Sciatic nerve (tissue), 2 donors: Measurements from ENCODE around the gene TPST2. TPM values are rescaled to one million over a fixed set of nuclear protein-coding genes. Genes with fewer than 3 reads are reported as not detected.

Source experiments
- ATAC-seq: fragments of 200-7000 bp; cut with Tn5 transposase; one replicate; pipeline ENCODE4 v1.9.1; 2020; ENCODE audit warnings: mild to moderate bottlenecking, moderate library complexity
- DNase-seq: peaks from one replicate; pipeline ENCODE4 v3.0.0-alpha.2; 2020; ENCODE audit warnings: low spot score
- intact Hi-C: fragments of 100-400 bp; cut with DNase I; formaldehyde crosslinking; loops from one replicate; pipeline ENCODE4 v1.14.2; 2022
- total RNA-seq: library from RNA; stranded (reverse); fragmentation: NEBNext Ultra II Directional; extraction: Animal tissue kit (Norgen Biotek cat#: 25700); gene quantifications from one replicate; pipeline ENCODE4 v1.2.1, GENCODE V29; 2021
- donor health status: DM: no; HTN: no; CAD: no.
- donor health status: DM: no; HTN: no; CAD: no.

TPST2 gene
- total RNA-seq, 1 donor from 2014 or later: 26.6 TPM

DNA sequence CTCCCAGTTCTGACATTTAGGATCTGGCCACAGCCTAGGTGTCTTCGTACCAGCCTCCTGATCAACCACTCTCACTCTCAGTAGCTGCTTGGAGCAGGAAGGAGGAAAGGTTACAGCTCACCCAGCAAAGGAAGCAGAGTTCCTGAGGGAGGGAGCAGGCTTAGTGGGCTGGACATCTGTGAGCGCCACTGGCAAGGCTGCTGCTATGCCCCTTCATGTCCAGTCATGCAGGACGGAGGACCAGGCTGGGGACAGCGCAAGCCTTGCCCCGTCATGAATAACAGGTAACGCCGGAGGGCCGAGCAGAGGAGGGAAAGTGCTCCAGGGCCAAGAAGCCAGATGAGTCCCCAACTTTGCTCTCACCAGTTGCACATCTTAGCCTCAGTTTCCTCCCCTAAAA, 25.8 kb downstream of the TPST2 start:
- DNase-seq: no peak
- intact Hi-C loops: no loop called here
- ATAC-seq: no peak

DNA sequence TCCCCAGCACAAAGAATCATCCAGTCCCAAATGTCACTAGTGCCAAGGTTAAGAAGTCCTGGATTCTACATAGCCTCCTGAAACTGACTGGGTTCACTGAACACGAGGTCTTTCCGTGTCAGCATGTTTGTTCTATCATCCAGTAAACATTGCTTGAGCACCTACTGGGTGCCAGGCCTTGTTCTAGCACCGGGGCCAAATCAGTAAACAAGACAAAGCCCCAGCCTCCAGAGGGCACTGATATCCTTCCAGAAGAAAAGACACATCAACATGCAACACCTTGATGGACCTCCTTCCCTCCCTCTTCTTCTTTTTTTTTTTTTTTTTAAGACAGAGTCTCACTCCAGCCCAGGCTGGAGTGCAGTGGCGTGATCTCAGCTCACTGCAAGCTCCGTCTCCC, 26.9 kb downstream of the TPST2 start:
- intact Hi-C loops: no loop called here
- DNase-seq (no peak), ATAC-seq (no peak)

DNA sequence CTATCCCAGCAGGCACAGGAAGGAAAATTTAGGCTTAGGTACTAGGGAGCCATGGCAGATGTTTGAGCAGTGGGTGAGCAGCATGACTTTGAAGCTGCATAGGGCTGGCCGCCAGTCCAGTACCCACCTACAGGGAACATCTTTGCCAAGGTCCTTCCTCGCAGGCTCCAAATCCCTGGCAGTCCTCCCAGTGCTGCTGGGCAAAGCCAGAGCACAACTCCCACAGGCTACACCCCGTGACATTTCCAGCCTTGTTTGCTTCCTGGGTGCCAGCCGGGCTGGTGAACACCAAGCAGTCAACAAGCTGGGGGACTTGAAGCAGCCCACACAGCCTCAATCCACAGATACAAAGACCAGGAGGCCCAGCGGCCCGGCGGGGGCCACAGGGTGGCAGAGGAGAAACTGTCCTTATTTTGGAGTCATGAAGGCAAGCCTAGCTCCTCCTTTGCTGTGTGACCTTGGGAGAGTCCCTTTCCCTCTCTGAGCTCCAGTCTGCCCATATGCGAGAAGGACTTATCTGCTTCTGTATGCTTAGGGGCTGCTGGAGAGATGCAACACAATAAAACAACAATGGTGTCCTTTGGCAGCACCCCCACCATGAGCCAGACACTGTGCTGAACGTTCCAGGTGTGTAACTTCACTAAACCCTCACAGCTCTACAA, 28.0 kb downstream of the TPST2 start:
- intact Hi-C loops: no loop called here
- DNase-seq: peak; percentile 73
- peak; percentile 74 for ATAC-seq

DNA sequence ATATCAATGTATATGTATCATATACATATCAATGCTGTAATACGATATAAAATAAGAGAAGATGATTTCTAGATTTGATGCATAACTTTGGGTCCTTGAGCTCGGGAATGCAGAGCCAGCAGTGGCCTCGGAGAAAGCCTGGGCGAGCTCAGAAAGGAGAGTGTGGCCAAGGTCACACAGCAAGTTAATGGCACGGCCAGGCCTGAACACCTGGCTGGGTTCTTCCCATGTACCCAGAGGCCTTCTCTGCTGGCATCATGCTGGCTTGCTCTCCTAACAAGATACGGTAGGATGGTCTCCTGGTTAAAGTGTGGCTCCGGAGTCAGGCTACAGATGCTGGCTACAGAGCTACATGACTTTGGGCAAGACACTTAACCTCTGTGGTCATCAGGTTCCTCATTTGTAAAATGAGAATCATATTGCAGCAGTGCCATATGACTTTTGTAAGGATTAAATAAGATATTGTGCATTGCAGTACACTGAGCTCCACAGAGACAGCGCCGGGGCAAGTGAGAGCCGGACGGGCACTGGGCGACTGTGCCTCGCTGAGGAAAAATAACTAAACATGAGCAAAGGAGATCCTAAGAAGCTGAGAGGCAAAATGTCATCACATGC, 29.9 kb downstream of the TPST2 start:
- ATAC-seq (no peak), DNase-seq (no peak)
- intact Hi-C loops: loop anchor here (5.0 kb wide), 1 partner anchor 398 kb away; no protein-coding TSS in a partner anchor

DNA sequence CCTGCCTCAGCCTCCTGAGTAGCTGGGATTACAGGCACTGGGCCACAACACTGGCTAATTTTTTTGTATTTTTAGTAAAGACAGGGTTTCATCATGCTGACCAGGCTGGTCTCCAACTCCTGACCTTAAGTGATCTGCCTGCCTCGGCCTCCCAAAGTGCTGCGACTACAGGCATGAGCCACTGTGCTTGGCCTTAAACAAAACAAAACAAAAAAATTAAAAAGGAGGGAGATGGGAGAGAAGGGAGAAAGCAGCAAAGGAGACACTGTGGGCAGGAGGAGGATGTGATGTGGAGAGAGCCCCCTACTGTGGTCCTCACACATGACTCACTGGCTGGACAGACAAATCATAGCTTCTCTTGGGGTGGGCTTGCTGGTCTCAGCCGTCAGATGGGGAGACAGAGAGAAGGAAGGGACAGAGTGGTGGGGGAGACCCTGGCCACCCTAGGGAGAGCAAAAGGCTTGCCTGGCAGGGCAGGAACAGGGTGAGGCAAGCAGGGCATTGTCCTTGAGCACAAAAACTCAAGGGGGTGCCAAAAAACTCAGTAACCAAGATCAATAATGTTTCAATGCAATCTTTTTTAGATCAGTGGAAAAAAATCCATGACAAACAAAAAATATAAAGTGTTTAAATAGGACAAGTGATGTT, 31.6 kb downstream of the TPST2 start:
- ATAC-seq (no peak), DNase-seq (no peak)
- intact Hi-C loops: loop anchor here (5.0 kb wide), 1 partner anchor 396 kb away; no protein-coding TSS in a partner anchor

DNA sequence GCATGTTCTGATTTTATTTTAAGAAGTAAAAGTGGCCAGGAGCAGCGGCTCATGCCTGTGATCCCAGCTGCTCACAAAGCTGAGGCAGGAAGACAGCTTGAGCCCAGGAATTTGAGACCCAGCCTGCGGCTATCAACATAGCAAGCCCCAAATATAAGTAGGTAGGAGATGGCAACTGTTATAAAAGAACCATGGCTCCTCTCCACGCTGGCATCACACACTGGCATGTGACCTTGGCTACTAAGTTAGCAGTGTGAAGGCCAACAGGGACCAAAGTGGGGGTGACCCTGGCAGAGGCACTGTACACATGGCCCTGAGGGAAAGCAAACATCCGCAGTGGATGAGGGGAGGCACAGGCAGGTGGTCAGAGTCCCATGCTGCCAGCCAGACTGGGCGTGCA, 33.0 kb downstream of the TPST2 start:
- no peak for ATAC-seq
- intact Hi-C loops: loop anchor here (5.0 kb wide), 1 partner anchor 395 kb away; no protein-coding TSS in a partner anchor

DNA sequence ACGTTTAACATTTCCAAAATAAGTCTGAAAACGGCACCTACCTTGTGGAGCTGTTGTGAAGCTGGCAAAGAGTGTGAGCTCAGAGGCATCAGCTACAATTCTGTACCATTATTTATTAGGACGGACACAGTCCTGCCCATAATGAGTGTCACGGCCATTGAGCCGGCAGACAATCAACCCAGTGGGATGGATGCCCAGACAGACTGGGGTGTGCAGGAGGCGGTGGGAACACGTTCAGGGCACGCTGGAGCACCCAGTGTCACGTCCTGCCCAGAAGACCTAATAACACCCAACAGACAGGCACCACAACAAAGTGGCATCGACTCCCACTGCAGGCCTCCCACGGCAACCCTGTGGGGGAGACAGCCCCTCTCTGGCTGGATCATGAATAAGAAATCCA, 34.5 kb downstream of the TPST2 start:
- no peak for DNase-seq
- intact Hi-C loops: loop anchor here (5.0 kb wide), 1 partner anchor 393 kb away; no protein-coding TSS in a partner anchor
- ATAC-seq: no peak

More for the DNA sequence above, 33.0 kb downstream of the TPST2 start:
- DNase-seq: no peak

DNA sequence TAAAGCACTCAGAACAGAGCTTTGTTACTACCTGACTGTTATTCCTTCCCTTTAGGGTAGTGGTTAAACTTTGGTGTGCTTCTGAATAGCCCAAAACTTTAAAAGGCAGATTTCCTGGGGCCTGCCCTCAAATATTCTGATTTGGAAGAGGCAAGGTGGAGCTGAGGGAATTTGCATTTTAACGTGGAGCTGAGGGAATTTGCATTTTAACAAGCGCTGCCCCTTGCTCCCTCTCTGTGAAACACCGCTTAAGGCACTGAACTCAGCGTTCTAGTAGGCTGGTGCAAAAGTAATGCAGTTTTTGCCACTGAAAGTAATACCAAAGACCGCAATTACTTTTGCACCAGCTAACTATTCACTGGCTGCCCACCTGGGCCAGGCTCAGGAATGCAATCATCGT, 35.0 kb downstream of the TPST2 start:
- ATAC-seq (no peak), DNase-seq (no peak)
- intact Hi-C loops: loop anchor here (5.0 kb wide), 1 partner anchor 393 kb away; no protein-coding TSS in a partner anchor

DNA sequence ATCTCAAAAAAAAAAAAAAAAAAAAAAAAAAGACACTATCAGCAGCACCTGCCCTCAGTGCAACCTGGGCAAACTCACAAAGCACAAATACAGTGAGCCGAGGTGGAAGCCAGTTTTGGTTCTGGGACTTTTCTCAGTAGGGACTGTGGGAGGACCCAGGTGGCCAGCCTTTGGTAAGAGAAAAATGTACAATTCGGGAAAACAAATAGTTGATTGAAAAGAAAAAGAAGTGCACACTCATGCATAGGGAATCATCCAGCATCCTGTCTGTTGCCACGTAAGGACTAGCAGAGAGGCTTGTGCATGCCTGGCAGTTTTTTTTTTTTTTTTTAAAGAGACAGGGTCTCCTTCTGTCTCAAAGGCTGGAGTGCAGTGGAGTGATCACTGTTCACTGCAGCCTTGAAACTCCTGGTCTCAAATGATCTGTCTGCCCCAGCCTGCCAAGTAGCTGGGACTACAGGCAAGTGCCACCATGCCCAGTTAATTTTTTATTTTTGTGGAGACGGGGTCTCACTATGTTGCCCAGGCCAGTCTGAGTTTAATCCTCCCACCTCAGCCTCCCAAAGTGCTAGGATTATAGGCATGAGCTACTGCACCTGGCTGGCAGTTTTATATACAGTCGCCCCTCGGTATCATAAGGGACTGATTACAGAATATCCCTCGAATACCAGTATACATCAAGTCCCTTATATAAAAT, 36.7 kb downstream of the TPST2 start:
- DNase-seq (no peak), ATAC-seq (no peak)
- intact Hi-C loops: no loop called here

DNA sequence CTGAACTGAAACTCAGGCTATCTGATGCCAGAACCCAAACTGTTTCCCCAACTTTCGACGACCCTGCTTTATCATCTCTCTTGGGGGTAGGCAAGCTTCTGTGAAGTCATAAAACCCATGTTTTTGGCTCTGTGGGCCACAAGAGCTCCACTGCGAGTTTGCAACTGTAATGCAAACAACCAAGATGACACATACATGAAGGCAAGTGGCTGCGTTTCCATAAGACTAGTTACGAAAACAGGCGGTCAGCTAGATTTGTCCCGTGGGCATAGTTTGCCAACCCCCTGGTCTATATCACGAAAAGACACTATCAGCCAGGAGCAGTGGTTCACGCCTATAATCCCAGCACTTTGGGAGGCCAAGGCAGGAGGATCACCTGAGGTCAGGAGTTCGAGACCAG, 37.5 kb downstream of the TPST2 start:
- ATAC-seq (no peak), DNase-seq (no peak)
- intact Hi-C loops: no loop called here

DNA sequence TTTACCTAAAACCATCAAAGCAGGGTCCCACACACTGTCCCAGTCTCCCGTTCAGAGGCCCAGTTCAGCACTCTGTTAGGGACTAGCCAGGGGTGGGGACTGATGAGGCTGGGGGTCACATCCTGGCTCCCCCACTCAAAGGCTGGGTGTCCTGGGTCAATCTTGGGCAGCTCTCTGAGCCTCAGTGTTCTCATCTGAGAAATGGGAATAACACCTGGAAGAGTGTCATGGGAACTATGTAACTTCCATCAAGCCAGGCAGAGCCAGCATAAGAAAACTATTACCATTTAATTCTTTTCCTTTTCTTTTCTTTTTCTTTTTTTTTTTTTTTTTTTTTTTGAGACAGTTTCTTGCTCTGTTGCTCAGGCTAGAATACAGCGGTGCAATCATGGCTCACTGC, 38.4 kb downstream of the TPST2 start:
- no peak for ATAC-seq

DNA sequence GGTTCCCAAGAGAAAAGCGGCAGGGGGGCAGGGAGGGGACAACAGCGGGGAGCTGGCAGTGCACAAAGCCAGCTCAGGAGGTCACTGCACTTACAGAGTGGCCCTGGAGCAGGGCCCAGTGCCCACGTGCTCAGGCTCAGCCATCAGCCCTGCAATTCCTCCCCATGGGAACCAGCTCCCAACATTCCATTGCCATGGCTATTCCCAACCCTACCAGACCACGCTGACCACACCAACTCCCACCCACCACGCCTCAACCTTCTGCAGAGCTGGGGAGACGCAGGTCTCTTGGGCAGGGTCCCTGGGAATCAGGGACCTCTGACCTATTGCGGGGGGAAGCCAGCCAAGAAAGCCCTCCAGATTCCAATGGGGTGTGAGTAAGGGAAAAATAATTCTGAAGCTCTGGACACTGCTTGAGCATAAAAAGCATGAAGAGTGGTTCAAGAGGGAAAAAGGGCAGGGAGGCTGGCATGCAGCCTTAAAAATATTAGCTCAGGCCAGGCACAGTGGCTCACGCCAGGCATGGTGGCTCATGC, 39.4 kb downstream of the TPST2 start:
- intact Hi-C loops: no loop called here
- DNase-seq: no peak
- peak; percentile 72 for ATAC-seq

More for the DNA sequence above, 38.4 kb downstream of the TPST2 start:
- intact Hi-C loops: no loop called here
- no peak for DNase-seq

DNA sequence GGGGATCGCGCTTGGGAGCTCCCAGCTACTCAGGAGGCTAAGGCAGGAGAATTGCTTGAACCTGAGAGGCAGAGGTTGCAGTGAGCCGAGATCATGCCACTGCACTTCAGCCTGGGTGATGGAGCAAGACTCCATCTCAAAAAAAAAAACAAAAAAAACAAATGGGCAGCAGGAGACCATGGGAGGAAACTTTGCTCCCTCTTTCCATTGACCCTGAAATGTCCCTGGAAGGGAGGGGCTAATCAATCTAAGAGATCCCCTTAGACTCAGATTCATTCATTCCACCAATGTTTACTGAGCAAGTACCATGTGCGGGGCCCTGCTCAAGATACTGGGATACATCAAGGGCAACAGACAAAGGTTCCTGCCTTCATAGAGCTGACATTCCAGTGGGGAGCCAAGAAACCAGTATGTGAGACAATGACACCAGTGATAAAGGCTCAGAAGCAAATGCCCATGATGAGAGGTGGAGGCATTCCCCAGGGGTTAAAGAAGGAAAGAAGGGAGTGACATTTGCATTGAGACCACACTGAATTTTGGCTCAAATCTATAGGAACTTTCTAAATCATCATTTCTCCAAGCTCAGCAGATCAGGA, 39.9 kb downstream of the TPST2 start:
- ATAC-seq (no peak), DNase-seq (no peak)
- intact Hi-C loops: no loop called here

DNA sequence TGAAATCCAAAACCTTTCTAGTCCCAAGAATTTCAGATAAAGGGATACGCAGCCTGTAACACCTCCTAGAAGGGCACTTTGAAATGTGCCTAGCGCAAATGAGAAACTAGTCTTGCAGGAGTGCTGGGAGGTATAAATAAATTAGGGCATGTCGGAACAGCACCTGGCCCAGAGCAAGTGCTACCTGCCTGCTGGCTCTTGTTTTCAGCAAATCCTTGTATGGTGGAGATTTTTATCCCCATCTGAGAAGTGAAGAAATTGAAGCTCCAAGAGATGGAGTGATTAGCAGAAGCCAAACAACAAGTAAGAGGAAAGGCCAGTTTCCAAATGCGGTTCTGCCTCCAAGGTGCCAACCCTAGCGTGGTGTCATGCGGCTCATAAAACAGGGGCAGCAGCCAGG, 40.9 kb downstream of the TPST2 start:
- ATAC-seq (no peak), DNase-seq (no peak)
- intact Hi-C loops: no loop called here

DNA sequence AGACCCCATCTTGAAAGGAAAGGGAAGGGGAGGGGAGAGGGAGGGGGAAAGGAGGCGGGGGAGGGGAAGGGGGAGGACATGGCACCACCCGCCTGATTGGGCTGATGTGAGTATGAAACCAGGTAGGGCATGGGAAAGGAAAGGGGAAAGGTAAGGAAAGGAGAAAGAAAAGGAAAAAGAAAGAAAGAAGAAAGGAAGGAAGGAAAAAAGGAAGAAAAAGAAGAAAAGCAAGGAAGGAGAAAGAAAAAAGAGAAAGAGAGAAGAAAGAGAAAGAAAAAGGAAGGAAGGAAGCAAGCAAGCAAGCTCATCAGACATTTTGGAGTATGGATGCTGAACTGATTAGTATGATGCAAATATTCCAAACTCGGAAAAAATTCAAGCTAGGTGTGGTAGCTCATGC, 41.6 kb downstream of the TPST2 start:
- intact Hi-C loops: no loop called here
- no peak for ATAC-seq

DNA sequence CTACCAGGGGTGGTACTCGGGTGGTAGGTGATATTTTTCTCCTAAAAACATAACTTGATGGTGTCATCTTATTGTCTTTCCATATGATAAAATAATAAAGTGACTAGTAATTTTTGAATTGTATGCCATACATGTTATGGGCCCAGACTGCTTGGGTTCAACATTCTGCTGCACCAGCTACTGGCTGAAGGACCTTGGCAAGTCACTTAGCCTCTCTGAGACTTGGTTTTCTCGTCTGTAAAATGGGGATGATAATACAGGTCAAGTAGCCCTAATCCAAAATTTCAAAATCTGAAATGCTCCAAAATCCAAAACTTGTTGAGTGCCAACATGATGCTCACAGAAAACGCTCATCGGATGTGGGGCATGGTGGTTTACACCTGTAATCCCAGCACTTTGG, 42.1 kb downstream of the TPST2 start:
- intact Hi-C loops: no loop called here
- DNase-seq (no peak), ATAC-seq (no peak)

More for the DNA sequence above, 41.6 kb downstream of the TPST2 start:
- DNase-seq: no peak

DNA sequence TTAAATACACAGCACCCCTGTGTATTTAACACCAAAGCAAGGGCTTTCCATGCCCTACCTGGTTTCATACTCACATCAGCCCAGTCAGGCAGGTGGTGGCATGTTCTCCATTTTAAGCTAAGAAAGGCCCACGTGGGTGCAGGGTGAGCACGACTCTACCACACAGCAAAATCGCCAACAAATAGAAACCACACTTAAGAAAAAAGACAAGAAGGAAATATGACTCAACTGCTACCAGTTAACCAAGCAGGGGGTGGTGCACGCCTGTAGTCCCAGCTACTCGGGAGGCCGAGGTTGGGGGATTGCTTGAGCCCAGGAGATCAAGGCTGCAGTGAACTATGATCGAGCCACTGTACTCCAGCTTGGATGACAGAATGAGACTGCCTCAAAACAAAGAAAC, 42.5 kb downstream of the TPST2 start:
- intact Hi-C loops: no loop called here
- DNase-seq (no peak), ATAC-seq (no peak)

DNA sequence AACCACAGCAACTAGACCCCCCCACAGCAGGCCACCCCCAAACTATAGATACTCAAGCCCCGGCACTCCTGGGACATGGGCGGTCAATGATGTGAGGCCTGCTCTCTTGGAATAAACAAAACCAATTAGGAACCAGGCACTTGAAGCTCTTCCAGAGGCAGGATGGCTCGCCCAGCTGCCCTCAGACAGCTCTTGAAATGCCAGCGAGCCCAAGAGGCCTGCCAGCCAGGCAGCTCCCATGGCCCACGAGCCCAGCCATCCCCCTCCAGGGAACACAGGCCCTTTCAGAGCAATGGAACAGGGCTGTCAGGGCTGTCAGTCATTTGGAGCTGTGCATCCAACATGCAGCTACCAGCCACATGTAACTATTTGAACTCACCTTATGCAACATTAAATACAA, 43.6 kb downstream of the TPST2 start:
- DNase-seq (no peak), ATAC-seq (no peak)
- intact Hi-C loops: no loop called here

DNA sequence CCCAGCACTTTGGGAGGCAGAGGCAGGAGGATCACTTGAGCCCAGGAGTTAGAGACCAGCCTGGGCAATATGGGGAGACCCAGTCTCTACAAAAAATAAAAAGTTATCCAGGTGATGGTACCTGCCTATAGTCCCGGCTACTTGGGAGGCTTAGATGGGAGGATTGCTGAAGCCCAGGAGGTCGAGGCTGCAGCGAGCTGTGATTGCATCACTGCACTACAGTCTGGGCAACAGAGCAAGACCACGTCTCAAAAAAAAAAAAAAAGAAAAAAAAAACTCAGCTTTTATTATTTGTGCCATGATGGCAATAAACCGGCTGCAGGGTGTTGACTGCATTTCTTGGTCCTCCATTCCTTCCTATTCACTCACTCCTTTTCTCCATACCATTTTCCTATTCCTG, 44.1 kb downstream of the TPST2 start:
- no peak for ATAC-seq
- no peak for DNase-seq
- intact Hi-C loops: no loop called here
